Uterus (tissue), 2 donors: ENCODE data around the gene WDFY2.

Experiments
- CTCF ChIP-seq, 4 experiments: fragments of 200-600 bp in 2 of 4; fragments of 450-650 bp in 2 of 4; sonication (generic) in 2 of 4; IDR thresholded peaks; one replicate each; pipeline ENCODE4 v1.5.1; 2016 to 2019; ENCODE audit warnings: antibody characterized with exemption in 4 of 4, mild to moderate bottlenecking in 2 of 4, moderate library complexity in 1 of 4
- POLR2A ChIP-seq, 2 donors: fragments of 450-650 bp; IDR thresholded peaks; one replicate each; pipeline ENCODE4 v1.6.1; 2016; ENCODE audit warnings: antibody characterized with exemption in 2 of 2, mild to moderate bottlenecking in 1 of 2, moderate library complexity in 1 of 2

DNA sequence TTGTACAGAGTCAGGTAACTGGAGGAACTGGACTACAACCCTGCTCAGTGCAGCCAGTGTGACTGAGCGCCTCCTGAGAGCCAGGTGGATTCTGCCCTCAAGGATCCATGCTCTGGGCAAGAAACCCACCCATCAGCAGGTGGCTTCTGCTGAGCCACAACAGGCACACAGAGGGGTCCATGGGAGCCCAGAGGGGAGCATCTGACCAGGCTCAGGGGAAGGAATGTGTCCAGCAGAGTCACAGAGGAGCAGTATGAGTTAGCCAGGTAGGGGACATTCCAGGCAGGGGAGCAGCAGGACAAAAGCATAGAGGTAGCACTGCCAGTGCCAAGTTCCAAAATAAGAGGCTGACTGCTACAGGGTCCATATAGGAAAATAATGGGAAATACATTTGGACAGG is 199.8 kb downstream of the WDFY2 start:
- TF ChIP-seq CTCF (IDR thresholded peaks at IDR 0.05) (no peak), POLR2A (IDR thresholded peaks at IDR 0.05) (no peak)
